ENCODE data around the gene PDHB. TPM values are rescaled to one million over a fixed set of nuclear protein-coding genes. Genes with fewer than 3 reads are reported as not detected.
A peak's percentile ranks its signal among the peaks of the same experiment; 100 is the strongest.

PDHB gene
- total RNA-seq (2014; rRNA removed; shearing (Covaris generic)), result 75.7 and 90.4 TPM in 2 replicates
- 67.5 and 73.5 TPM in 2 replicates for polyA plus RNA-seq (2015; cell fraction: cytosol; rRNA removed)
- 36.3 and 47.0 TPM in 2 replicates for polyA plus RNA-seq (2015; cell fraction: nucleus; rRNA removed)

GRCh38 chr3:58433400-58434167 lies at the start of gene PDHB:
Gene PDHB (minus strand): TSS chr3:58433832. CDS start chr3:58433809, 23 bp downstream.
- in situ Hi-C loops (cut with HindIII; ENCODE audit: low pct_unique_long_range_greater_than_20kb, low sequenced_read_pairs), result no loop called here
- peak; percentile 89 for DNase-seq (ENCODE audit: low read depth, low spot score)

GRCh38 chr3:58482917-58483636 lies 49.4 kb upstream of the PDHB start:
- no peak for DNase-seq (ENCODE audit: low read depth, low spot score)
- in situ Hi-C loops (cut with HindIII; ENCODE audit: low pct_unique_long_range_greater_than_20kb, low sequenced_read_pairs), result no loop called here

GRCh38 chr3:58480309-58480708 lies 46.7 kb upstream of the PDHB start:
- DNase-seq (ENCODE audit: low read depth, low spot score), result no peak
- in situ Hi-C loops (cut with HindIII; ENCODE audit: low pct_unique_long_range_greater_than_20kb, low sequenced_read_pairs), result no loop called here

- in situ Hi-C loops (cut with HindIII; ENCODE audit: low pct_unique_long_range_greater_than_20kb, low sequenced_read_pairs), result no loop called here
Observed at GRCh38 chr3:58478781-58479180, 45.1 kb upstream of the PDHB start.

GRCh38 chr3:58474967-58475578 lies 41.4 kb upstream of the PDHB start:
- DNase-seq (ENCODE audit: low read depth, low spot score), result no peak
- in situ Hi-C loops (cut with HindIII; ENCODE audit: low pct_unique_long_range_greater_than_20kb, low sequenced_read_pairs), result no loop called here

More at GRCh38 chr3:58478781-58479180, 45.1 kb upstream of the PDHB start:
- no peak for DNase-seq (ENCODE audit: low read depth, low spot score)

GRCh38 chr3:58474348-58474911 lies 40.8 kb upstream of the PDHB start:
- in situ Hi-C loops (cut with HindIII; ENCODE audit: low pct_unique_long_range_greater_than_20kb, low sequenced_read_pairs), result no loop called here
- DNase-seq (ENCODE audit: low read depth, low spot score), result no peak

GRCh38 chr3:58473275-58473674 lies 39.6 kb upstream of the PDHB start:
- DNase-seq (ENCODE audit: low read depth, low spot score), result no peak
- in situ Hi-C loops (cut with HindIII; ENCODE audit: low pct_unique_long_range_greater_than_20kb, low sequenced_read_pairs), result no loop called here

GRCh38 chr3:58471025-58471887 lies 37.6 kb upstream of the PDHB start:
- DNase-seq (ENCODE audit: low read depth, low spot score), result peak; percentile 45
- in situ Hi-C loops (cut with HindIII; ENCODE audit: low pct_unique_long_range_greater_than_20kb, low sequenced_read_pairs), result no loop called here

GRCh38 chr3:58470363-58471024 lies 36.9 kb upstream of the PDHB start:
- no peak for DNase-seq (ENCODE audit: low read depth, low spot score)
- in situ Hi-C loops (cut with HindIII; ENCODE audit: low pct_unique_long_range_greater_than_20kb, low sequenced_read_pairs), result no loop called here

GRCh38 chr3:58469096-58469495 lies 35.5 kb upstream of the PDHB start:
- in situ Hi-C loops (cut with HindIII; ENCODE audit: low pct_unique_long_range_greater_than_20kb, low sequenced_read_pairs), result no loop called here
- DNase-seq (ENCODE audit: low read depth, low spot score), result no peak

GRCh38 chr3:58466899-58467563 lies 33.4 kb upstream of the PDHB start:
- DNase-seq (ENCODE audit: low read depth, low spot score), result no peak
- in situ Hi-C loops (cut with HindIII; ENCODE audit: low pct_unique_long_range_greater_than_20kb, low sequenced_read_pairs), result no loop called here

GRCh38 chr3:58464866-58465265 lies 31.2 kb upstream of the PDHB start:
- peak; percentile 26 for DNase-seq (ENCODE audit: low read depth, low spot score)
- in situ Hi-C loops (cut with HindIII; ENCODE audit: low pct_unique_long_range_greater_than_20kb, low sequenced_read_pairs), result no loop called here

GRCh38 chr3:58463942-58464271 lies 30.3 kb upstream of the PDHB start:
- in situ Hi-C loops (cut with HindIII; ENCODE audit: low pct_unique_long_range_greater_than_20kb, low sequenced_read_pairs), result no loop called here
- no peak for DNase-seq (ENCODE audit: low read depth, low spot score)

GRCh38 chr3:58463181-58463941 lies 29.7 kb upstream of the PDHB start:
- in situ Hi-C loops (cut with HindIII; ENCODE audit: low pct_unique_long_range_greater_than_20kb, low sequenced_read_pairs), result no loop called here

GRCh38 chr3:58462829-58463180 lies 29.2 kb upstream of the PDHB start:
- DNase-seq (ENCODE audit: low read depth, low spot score), result no peak
- in situ Hi-C loops (cut with HindIII; ENCODE audit: low pct_unique_long_range_greater_than_20kb, low sequenced_read_pairs), result no loop called here

More at GRCh38 chr3:58463181-58463941, 29.7 kb upstream of the PDHB start:
- peak; percentile 80 for DNase-seq (ENCODE audit: low read depth, low spot score)

GRCh38 chr3:58459160-58459559 lies 25.5 kb upstream of the PDHB start:
- no peak for DNase-seq (ENCODE audit: low read depth, low spot score)
- in situ Hi-C loops (cut with HindIII; ENCODE audit: low pct_unique_long_range_greater_than_20kb, low sequenced_read_pairs), result no loop called here
